HG02852 (cell line): ENCODE measurements around the gene NRN1.
"Not testable (repeated sequence)": the region's sequence is repeated elsewhere in the genome, so short reads cannot be mapped to it uniquely, and the experiment has no call there.

ENCODE experiments used
- ATAC-seq: cut with Tn5 transposase; IDR thresholded peaks from one replicate; pipeline ENCODE4 v1.9.1; 2021; ENCODE audit warnings: mild to moderate bottlenecking, moderate library complexity; ENCODE audit not compliant: unreplicated experiment

Gene NRN1, protein sequence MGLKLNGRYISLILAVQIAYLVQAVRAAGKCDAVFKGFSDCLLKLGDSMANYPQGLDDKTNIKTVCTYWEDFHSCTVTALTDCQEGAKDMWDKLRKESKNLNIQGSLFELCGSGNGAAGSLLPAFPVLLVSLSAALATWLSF

DNA sequence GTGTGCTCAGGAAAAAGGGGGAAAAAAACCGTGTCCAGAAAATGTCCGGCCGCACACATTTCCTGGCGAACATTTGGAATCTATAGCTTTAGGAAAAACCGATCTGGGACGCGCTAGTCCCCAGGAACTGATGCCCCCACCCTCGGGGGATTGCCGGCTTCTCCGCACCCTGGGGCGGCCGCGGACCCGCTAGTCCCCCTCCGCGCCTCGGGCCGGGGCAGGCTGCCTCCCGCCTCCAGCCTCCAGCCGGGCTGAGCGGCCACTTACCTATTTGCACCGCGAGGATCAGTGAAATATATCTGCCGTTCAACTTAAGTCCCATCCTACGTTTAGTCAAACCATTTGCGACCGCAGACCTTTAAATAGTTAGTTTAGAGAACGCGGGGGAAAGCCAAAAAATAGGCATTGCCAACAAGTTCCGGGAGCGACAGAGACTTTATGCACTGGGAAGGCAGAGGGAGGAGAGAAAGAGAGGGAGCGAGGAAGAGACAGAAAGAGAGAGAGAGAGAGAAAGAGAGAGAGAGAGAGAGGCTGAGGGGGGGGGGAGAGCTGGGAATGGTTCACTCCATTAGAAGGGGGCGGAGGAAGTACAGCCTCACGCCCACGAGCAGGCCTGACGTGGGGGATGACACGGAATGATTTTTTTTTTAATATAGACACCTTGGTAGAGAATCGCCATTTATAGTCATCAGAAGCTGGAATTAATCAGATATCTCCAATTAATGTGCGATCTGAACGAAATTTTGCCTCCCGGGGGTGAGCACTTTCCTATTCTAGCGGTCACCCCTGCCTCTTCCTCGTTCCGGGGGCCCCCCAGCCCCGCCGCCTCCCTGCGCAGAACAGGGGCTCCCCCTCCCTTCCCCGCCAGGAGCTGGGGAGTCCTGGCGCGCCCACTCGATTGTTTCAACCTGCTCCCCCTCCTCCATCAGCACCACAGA lies at the start of gene NRN1:
NRN1 (minus strand) TSS at position 498 of the 938 bp plus-strand sequence; CDS start at position 322, 176 bp downstream.
- no peak for ATAC-seq

DNA sequence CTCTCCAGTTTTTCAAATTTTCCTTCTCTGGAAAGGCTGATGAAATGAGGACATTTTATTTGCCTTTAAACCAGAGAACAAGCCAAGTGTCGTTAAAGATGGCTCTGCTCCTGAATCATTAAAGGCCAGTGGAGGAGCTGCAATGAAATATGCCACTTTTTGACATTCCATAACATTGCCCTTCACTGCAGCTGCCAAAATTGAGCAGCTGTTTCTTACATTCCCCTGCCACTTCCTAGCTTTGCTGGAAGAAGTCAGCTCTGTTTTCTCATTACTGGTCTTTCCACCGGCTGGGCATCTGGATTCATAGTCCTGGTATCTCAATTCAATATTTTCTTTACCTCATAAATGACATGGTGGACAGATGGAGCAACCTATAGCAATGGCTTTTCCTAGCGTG lies 45.5 kb upstream of the NRN1 start:
- ATAC-seq: no peak

DNA sequence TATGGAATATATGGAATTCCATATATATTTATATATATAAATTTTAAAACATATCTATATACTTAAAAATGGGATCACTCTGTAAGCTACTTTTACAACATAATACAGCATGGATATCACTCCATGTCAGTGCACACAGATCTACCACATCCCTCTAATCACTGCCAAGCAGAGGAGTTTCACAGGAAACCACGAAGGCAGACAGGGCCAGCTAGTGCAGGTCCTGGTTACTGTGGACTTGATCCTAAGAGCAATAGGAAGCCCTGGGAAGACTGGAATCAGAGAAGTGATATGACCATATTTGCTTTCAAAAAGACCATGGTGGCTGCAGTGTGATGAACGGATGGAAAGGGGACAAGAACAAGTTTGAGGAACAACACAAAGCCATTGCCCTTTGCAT lies 40.0 kb upstream of the NRN1 start:
- no peak for ATAC-seq

DNA sequence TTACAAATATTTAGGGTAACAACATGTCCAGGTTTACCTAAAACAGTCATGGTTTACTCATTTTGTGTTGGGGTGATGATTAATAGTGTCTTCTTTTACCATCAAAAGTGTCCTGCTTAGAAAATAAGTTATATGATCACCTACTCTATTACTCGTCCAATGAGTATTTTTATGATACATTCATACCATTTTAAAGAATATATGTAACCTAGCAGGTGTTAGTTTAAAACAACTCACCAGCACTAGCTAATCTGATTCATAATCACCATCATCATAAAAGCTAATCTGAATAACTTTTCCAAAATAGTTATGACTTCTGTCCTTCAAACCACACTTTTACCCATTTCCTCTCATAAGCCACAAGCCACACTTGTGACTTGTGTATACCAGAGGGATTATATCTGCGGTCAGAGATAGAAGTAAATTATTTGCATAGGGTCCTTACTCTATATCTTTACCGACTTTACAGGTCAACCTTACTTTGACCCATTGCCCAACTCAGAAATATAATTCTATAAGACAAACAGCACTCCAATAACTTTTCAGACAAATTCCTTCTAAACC lies 33.3 kb upstream of the NRN1 start:
- no peak for ATAC-seq

DNA sequence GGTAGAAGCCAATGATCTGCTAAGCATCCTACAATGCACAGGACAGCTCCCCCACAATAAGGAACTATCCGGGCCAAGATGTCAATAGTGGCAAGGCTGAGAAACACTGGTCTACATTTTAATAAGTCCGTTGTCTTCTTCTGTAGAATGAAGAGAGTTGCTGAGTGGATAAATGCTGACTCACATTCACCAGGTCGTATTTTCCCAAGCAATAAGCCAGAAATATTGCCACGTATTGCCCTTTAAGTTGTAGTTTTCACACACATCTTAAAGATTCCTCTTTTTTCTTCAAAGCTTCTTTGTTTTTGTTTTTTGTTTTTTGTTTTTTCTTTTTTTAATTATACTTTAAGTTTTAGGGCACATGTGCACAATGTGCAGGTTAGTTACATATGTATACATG lies 30.5 kb upstream of the NRN1 start:
- no peak for ATAC-seq

DNA sequence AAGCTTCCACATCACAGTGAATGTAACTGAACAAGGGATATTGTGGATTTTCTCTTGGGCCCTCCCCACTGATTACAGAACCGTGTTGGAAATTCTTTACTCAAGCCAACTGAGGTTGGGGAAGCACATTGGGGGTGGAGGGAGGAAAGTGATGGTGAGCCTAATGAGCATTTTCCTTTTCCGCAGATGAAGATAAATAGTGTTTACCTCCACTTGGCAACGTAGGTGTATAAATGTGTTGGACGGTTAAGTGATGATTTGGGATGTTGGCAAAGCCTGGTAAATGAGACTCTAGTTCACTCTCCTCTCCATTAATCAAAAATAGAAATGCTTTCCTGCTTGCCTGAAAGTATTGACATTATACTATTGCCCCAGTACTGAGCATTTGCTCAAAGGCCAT lies 27.1 kb upstream of the NRN1 start:
- no peak for ATAC-seq

DNA sequence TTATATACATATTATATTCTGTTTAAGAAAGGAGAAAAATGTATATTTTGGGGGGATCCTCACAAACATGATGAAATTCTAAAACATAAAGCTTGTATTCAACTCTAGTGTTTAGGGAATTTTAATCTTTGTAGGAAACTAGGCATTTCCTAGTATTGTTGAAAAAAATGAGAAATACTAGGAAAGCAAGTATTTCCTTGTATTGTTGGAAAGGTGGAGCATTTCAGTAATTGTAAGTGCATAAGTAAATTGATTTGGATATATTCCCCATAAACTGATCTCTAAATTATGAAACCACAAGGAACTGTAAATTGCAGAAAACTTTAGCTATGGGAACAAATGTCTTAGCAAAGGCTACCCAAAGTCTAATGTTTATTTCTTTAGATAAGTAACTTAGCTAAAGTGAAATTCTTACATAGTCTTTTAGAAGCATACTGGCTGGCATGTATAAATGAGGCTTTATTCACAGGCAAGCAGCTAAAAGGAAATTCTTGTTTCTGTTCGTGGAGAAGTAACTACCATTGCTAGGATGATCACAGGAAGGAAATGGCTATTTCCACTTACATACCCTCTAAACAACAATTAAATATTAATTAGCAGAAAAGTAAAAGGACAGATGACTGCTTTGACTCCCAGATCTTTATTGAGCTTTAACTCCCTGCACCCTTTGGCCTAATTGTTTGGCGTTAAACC lies 19.9 kb upstream of the NRN1 start:
- no peak for ATAC-seq

DNA sequence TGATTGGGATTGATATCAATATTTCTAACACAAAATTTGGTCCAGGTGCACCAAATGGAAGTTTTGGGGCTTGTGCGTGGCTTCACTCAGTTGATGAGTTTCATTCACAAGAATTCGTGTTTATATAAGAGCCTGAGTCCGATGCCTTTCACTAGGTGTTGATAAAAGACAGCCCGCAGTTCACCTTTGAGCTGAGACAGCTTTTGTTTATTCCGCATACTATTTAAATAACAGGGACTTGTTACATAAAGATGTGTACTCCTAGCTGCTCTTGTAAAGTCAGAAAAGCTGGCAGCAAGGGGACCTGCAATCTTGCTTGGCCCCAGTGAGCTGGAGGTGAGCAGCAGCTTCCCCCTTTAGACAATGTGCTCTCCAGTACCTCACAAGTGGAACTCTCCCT lies 19.0 kb upstream of the NRN1 start:
- no peak for ATAC-seq

DNA sequence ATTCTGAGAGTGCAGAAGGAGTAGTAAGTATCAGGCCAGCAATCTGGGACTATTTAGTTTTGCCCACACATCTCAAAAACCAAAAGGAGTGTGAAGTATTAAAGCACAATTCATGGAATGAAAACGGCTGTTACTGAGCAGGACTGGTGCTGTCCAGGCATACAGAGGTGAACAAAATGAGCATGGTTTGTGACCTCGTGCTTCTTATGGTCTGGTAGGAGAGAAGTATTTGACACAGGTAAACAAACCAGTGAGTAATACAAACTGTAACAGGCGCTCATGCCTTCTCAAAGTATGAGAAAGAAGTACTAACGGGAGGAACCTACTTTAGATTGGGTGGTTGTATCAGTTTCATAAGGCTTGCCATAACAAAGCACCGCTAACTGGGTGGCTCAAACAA lies 17.5 kb upstream of the NRN1 start:
- no peak for ATAC-seq

DNA sequence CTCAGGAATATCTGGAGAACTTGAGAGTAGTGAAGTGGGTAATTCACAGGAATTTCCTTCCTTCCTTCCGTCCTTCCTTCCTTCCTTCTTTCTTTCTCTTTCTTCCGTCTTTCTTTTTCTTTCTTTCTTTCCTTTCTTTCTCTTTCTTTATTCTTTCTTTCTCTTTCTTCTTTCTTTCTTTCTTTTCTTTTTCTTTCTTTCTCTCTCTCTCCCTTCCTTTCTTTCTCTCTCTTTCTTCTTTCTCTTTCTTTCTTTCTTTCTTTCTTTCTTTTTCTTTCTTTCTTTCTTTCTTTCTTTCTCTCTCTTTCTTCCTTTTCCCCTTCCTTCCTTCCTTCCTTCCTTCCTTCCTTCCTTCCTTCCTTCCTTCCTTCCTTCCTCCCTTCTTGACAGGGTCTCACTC lies 16.1 kb upstream of the NRN1 start:
- not testable (repeated sequence) for ATAC-seq

DNA sequence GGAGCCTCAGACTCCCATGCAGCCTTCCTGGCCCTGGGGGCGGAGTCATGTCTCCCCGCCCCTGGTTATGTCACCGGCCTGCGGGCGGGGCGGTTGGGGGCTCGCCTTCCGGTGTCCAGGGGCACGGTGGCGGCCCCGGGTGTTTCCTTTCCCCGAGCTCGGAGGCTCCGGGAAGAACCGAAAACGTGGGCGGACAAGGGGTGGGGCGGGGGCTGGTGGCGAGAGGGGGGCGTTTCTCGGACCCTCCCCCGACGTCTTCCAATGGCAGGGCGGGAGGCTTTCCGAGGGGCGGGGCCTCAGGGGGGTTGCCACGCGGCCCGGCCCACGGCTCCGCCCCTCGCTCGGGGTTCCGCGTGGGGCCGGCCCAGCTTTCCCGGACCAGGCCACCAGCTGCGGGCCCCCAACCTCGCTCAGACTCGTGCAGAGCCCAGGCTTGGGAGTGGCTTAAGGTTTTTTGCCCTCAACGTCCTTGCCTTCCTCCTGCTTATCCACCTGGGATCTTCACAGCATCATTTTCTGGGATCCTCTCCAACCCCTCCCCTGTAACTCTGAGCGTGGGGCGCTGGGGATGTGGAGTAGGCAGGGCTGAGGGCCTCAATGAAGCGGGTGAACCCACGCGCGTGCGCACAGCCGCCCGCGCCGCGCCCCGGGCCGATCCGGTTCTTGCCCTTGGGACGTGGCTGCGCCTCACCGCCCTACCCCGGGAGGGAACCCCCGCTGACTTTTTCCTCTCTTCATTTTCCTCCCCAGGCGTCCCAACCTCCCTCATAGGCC lies 2.1 kb upstream of the NRN1 start:
- peak; percentile 58 for ATAC-seq

DNA sequence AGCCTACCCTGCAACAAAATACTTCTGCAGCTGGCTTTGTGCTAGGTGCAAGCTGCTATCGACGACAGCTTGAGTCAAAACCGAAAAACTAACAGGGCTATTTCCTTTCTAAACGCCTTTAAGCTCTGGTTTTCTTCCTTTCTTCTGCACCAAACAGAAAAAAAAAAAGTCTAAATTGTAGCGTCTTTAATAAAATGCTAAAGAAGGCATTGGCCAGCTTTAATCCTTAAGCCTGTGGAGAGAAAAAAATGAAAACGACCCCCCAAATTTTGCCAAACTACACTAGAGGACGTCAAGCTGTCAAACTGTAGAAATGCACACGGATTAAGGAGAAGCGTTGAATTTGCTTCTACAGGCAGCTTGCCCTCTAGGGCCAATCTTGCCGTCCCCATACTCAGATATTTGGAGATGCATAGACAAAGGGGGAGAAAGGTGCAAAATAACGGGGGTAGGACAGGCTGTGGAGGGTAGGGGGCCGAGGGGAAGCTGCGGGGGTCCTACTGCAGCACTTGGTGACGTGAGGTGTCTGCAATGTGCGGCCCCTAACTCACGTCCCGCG lies 1.4 kb upstream of the NRN1 start:
- ATAC-seq: no peak

DNA sequence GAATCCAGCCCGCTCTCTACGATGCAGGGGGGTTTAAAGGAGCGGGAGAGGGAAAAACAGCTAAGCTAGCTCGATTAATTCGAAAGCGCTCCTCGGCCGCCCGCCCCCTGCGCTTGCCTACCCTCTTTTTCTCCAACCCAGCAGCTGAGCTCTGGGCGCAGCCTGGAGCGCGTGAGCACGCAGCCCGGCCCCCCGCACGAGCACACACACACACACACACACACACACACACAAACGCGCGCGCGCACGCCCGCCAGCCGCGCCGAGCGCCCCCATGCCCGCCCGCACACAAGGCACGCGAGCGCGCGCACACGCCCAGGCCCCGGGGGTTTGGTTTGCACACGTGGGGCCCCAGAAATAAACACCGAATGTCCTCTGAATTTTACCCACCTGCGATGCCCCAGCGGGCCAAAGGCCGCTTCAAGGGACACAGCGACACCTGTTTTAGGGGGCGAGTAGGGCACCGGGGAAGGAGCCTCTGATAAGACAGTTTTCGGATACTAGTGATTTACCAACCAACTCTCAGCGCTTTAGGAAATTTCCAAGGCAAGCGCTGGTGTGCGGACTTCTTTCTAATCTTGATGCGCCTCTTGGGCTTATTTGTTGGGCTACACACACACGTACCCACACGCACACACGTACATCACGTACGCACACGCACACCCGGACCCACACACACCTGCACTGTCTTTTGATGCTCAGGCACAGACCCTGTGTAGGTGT lies 802 bp upstream of the NRN1 start:
- ATAC-seq: peak; percentile 31

DNA sequence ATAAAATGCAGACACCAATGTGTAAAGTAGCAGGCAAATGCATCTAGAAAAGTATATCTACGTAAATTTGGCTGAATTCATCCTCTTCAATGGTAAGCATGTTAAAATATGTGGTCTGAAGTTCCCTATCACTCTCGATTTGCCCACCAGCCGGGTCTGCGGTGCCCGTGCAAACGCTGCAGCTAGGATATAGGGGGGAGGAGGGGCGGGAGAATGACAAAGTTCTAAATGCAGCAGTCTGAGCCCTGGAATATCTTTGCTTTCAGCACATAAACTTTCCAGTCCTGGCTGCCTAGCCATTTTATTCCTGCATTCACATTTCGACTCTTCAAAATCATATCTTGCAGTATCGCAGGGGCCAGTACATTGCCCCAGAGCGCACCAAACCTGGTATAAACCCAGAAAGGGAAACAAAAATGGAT lies 708 bp downstream of the NRN1 start:
- ATAC-seq: no peak

DNA sequence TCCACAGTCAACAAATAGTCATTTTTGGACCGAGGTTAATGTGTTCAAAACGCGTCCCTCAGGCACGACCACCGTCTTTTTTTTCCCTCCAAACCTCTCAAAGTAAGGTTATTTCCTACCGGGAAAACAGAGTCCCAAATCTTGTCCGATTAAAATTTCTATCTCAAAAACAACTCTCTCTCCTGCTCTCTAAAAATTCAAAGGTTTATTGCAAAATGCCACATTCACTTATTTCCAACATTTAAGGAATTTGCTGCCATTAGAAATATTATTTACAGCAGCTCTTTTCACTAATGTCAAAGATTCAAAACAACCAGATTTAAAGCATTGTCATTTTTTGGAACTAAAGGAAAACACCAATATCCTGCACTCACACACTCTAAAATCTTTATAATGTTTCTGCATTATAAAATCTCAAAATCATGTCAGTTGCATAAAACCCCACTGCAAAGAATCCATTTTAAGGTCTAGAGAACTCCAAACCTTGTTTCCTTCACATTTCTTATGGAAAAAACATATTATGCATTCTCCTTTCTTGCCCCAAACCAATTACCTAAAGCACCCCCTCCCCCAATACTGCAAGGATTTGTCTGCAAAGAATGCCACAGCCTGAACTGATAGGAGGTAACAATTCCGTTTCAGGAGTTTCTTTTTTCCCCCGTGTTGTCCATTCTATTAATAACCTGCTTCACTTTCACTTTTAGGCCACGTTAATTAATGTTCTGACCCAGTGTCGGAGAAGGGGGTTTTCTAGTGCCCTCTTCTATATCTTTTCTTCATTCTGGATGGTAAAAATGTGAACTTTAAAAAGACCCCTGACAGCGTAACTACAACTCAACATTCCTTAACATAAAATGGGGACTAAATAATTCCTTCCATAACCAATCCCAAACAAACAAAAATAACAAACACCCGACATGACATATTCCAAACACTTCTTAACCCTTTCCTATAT lies 1.4 kb downstream of the NRN1 start:
- no peak for ATAC-seq

DNA sequence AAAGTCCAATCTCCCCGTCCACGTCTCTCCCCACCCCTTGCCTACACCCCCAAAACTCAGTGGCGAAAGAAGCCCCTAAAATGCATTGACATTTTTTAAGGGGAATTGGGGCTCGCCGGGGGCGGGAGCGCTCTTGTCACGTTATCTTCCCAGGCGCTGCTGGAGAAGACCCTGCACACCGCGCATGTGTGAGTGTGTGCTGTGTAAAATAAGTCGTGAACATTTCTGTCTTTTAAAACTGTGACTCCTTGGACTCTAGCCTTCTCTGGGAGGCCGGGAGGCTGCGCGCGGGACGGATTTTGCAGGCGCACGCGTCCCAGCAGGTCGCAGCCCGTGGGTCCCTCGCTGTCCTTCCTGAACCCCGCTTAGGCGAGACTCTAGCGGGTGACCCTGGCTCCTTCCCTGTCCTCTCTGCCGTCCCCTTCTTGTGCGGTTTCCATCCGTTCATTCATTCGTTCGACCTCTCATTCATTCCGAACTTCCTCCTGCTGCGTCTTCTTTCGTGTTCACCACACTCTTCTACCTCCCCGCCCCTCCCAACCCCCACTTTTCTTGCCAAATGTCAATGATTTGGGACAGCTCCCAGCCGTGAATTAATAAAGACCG lies 2.2 kb downstream of the NRN1 start:
- ATAC-seq: no peak

DNA sequence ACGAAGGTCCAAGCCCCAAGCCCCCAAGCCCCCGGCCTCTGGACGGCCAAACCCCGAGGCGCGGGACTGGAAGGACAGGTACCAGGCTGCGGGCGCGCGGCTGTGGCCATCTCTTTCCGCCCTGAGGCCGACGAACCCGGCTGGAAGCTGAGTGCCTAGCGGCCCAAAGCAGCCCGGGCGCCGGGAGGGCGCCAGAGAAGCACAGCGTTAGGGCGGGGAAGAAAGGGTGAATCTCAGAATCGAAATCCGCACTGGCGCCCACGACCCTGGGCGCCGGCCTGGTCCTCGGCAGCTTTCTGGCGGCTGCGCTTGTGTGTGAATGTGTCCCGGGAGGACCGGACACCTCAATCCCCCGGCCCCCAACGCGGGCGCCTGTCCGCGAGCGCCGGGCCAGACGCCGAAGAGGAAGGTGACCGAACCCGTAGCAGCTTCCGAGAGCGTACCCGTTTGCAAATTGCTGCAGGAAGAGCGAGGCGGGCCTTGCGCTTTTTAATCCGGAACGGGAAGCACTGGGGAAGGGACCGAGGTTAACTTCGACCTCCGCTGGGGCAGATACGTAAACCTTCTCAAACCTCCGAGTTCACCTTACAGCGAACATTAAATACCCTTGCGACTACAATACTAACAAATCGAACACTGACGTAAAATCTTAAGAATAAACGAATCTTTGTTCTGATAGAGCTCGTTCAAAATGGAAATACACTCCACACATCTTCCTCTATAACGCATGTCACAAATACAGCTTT lies 2.9 kb downstream of the NRN1 start:
- ATAC-seq: no peak
